BLaER1 (cell line): ENCODE measurements around the gene DNAJB12.
"Not testable (repeated sequence)": the region's sequence is repeated elsewhere in the genome, so short reads cannot be mapped to it uniquely, and the experiment has no call there.

Experiments
- H3K27ac ChIP-seq: shearing (Covaris generic); formaldehyde crosslinking; 2 replicates; pipeline ENCODE4 v1.8.1; 2022
- H3K27me3 ChIP-seq: shearing (Covaris generic); formaldehyde crosslinking; 2 replicates; pipeline ENCODE4 v1.8.1; 2022
- H3K36me3 ChIP-seq: shearing (Covaris generic); formaldehyde crosslinking; 2 replicates; pipeline ENCODE4 v1.8.1; 2022
- H3K4me1 ChIP-seq: shearing (Covaris generic); formaldehyde crosslinking; 2 replicates; pipeline ENCODE4 v1.8.1; 2022
- H3K4me2 ChIP-seq: shearing (Covaris generic); formaldehyde crosslinking; 2 replicates; pipeline ENCODE4 v1.8.1; 2022
- H3K4me3 ChIP-seq: shearing (Covaris generic); formaldehyde crosslinking; 2 replicates; pipeline ENCODE4 v1.8.1; 2022
- H3K9ac ChIP-seq: shearing (Covaris generic); formaldehyde crosslinking; 2 replicates; pipeline ENCODE4 v1.8.1; 2022
- H3K9me3 ChIP-seq: shearing (Covaris generic); formaldehyde crosslinking; 2 replicates; pipeline ENCODE4 v1.8.1; 2022
- H4K20me1 ChIP-seq: shearing (Covaris generic); formaldehyde crosslinking; 2 replicates; pipeline ENCODE4 v1.8.1; 2022
- Cebpa-rat ChIP-seq: shearing (Covaris generic); IDR thresholded peaks from 2 replicates; pipeline ENCODE4 v1.8.1; 2022

DNAJB12 gene

DNA sequence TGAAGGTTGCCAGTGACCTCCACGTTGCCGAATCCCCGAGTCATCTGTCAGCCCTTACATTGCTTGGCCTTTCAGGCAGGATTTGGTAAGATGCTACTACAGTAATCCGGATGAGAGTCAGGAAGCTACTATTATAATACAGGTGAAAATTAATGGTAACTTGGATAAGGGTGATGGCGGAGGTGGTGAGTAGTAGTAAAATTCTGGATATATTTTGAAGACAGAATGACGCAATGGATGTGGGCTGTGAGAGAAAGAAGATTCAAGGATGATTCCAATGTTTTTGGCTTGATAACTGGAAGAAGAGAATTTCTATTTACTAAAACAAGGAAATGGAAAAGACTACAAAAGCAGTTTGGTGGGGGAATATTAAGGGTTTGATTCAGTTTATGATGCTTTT lies 1.4 kb upstream of the DNAJB12 start:
- no peak overlapping the region for H3K4me3 ChIP-seq
- no peak for TF ChIP-seq Cebpa-rat

DNA sequence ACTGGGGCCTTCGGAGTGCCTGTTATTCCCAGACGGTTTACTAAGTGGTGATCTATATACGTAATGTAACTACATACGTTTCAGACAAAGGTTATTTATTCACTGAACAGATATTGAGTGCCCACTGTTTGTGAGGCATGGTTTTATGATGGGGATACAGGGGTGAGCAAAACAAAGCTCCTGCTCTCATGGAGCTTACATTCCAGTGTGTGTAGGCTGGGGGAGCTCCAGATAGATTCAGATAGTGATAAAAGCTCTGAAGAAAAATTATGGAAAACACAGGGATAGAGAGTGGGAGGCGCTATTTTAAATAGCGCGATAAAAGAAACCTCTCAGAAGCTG lies 466 bp upstream of the DNAJB12 start:
- H3K27me3 ChIP-seq = no peaks in the 10 kb centered on the region
- no peak for TF ChIP-seq Cebpa-rat
- peak overlapping the region; percentile 77 for H3K4me3 ChIP-seq
- H3K4me1 ChIP-seq = peaks cover 24% of the 10 kb centered on the region
- H3K36me3 ChIP-seq = peaks cover 32% of the 10 kb centered on the region
- H3K4me2 ChIP-seq = peak overlapping the region; percentile 95
- H4K20me1 ChIP-seq = peaks cover 41% of the 10 kb centered on the region
- H3K9me3 ChIP-seq = no peaks in the 10 kb centered on the region
- H3K9ac ChIP-seq = peak overlapping the region; percentile 97
- H3K27ac ChIP-seq = peak overlapping the region; percentile 97

More for the DNA sequence above, 1.4 kb upstream of the DNAJB12 start:
- Histone ChIP-seq H3K4me1 (peaks cover 22% of the 10 kb centered on the region), H3K4me2 (no peak overlapping the region), H3K27ac (no peak overlapping the region), H4K20me1 (peaks cover 32% of the 10 kb centered on the region), H3K27me3 (no peaks in the 10 kb centered on the region), H3K36me3 (peaks cover 23% of the 10 kb centered on the region), H3K9ac (no peak overlapping the region), H3K9me3 (no peaks in the 10 kb centered on the region)

GRCh38 chr10:72353965-72354355 lies 759 bp downstream of the DNAJB12 start:
- H4K20me1 ChIP-seq = peaks cover 54% of the 10 kb centered on the region
- H3K27me3 ChIP-seq = no peaks in the 10 kb centered on the region
- no peak for TF ChIP-seq Cebpa-rat
- peaks cover 24% of the 10 kb centered on the region for H3K4me1 ChIP-seq
- H3K9me3 ChIP-seq = no peaks in the 10 kb centered on the region
- H3K36me3 ChIP-seq = peaks cover 44% of the 10 kb centered on the region
- H3K4me2 ChIP-seq = peak overlapping the region; percentile 95
- peak overlapping the region; percentile 97 for H3K27ac ChIP-seq
- peak overlapping the region; percentile 77 for H3K4me3 ChIP-seq
- peak overlapping the region; percentile 97 for H3K9ac ChIP-seq

- Histone ChIP-seq H3K4me1 (peaks cover 24% of the 10 kb centered on the region), H3K9me3 (no peaks in the 10 kb centered on the region), H3K36me3 (peaks cover 51% of the 10 kb centered on the region), H3K27ac (peak overlapping the region; percentile 97), H3K4me2 (peak overlapping the region; percentile 95), H3K9ac (peak overlapping the region; percentile 97), H4K20me1 (peaks cover 60% of the 10 kb centered on the region), H3K27me3 (no peaks in the 10 kb centered on the region), H3K4me3 (peak overlapping the region; percentile 77)
- no peak for TF ChIP-seq Cebpa-rat
These were observed 1.4 kb downstream of the DNAJB12 start for GRCh38 chr10:72353028-72353964.

DNA sequence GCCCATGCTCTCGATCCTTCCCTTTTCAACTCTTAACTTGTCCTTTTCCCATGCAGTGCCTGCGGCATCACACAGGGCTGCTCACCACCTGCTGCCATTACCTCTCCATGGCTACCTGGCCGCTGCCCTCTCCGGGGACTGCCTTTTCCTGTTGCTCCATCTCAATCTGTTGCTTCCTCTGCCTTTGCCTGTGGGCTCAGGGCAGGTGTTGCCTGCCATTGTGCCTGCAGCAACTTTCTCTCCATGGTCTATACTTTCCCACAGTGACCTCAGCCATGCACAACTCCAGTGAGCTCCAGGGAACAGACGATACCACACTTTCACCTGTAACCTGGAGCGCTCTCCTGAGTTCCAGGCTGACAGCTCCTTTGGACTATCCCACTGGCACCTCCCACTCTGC lies 3.2 kb downstream of the DNAJB12 start:
- Histone ChIP-seq H3K4me3 (no peak overlapping the region), H3K36me3 (peaks cover 65% of the 10 kb centered on the region), H4K20me1 (peaks cover 65% of the 10 kb centered on the region), H3K4me2 (no peak overlapping the region), H3K9ac (no peak overlapping the region), H3K27me3 (no peaks in the 10 kb centered on the region), H3K27ac (no peak overlapping the region), H3K4me1 (peaks cover 26% of the 10 kb centered on the region), H3K9me3 (no peaks in the 10 kb centered on the region)
- no peak for TF ChIP-seq Cebpa-rat

- no peaks in the 10 kb centered on the region for H3K27me3 ChIP-seq
These were observed 5.3 kb downstream of the DNAJB12 start for GRCh38 chr10:72349438-72349837.

DNA sequence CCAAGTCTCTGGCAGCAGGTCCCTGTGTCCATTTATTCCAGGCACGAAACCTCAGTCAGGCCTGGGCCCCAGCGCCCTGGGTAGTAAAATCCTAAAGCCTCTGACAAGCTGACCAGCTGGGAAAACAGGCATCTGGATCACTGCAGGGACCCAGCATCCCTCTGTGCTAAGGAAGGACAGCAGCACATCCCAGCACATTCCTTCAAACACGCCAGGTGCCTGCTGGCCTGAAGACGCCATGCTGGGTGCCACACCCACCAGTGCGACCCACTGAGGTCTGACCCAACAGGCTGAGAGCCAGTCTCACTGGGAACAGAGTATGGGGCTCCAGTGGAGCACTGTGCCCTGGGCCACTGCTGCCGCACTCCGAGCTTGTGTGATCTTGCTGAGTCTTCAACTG lies 6.4 kb downstream of the DNAJB12 start:
- Histone ChIP-seq H3K4me2 (no peak overlapping the region), H3K9me3 (no peaks in the 10 kb centered on the region), H3K27ac (no peak overlapping the region), H4K20me1 (peaks cover 79% of the 10 kb centered on the region), H3K36me3 (peaks cover 82% of the 10 kb centered on the region), H3K4me1 (peaks cover 41% of the 10 kb centered on the region), H3K27me3 (no peaks in the 10 kb centered on the region), H3K4me3 (no peak overlapping the region), H3K9ac (no peak overlapping the region)
- no peak for TF ChIP-seq Cebpa-rat

More at GRCh38 chr10:72349438-72349837, 5.3 kb downstream of the DNAJB12 start:
- no peak overlapping the region for H3K9ac ChIP-seq
- H3K36me3 ChIP-seq = peaks cover 72% of the 10 kb centered on the region
- peaks cover 41% of the 10 kb centered on the region for H3K4me1 ChIP-seq
- no peak overlapping the region for H3K27ac ChIP-seq
- peaks cover 78% of the 10 kb centered on the region for H4K20me1 ChIP-seq
- no peak overlapping the region for H3K4me3 ChIP-seq
- no peak overlapping the region for H3K4me2 ChIP-seq
- no peak for TF ChIP-seq Cebpa-rat
- no peaks in the 10 kb centered on the region for H3K9me3 ChIP-seq

- not testable (repeated sequence) for H3K9me3 ChIP-seq, H3K4me2 ChIP-seq, H3K27me3 ChIP-seq, H3K27ac ChIP-seq, H3K4me3 ChIP-seq, H3K9ac ChIP-seq
- H4K20me1 ChIP-seq = peaks cover 67% of the 10 kb centered on the region
- peaks cover 30% of the 10 kb centered on the region for H3K4me1 ChIP-seq
- H3K36me3 ChIP-seq = peaks cover 82% of the 10 kb centered on the region
These were observed 8.6 kb downstream of the DNAJB12 start for GRCh38 chr10:72346117-72346516.

- no peaks in the 10 kb centered on the region for H3K9me3 ChIP-seq
- H3K9ac ChIP-seq = peak overlapping the region; percentile 48; the same call in 1 of the 2 replicates
- peaks cover 55% of the 10 kb centered on the region for H4K20me1 ChIP-seq
- no peak for TF ChIP-seq Cebpa-rat
- no peaks in the 10 kb centered on the region for H3K27me3 ChIP-seq
- peak overlapping the region; percentile 44 for H3K27ac ChIP-seq
- peaks cover 82% of the 10 kb centered on the region for H3K36me3 ChIP-seq
- peak overlapping the region; percentile 82 for H3K4me2 ChIP-seq
- H3K4me3 ChIP-seq = no peak overlapping the region
- H3K4me1 ChIP-seq = peaks cover 28% of the 10 kb centered on the region
These were observed 9.8 kb downstream of the DNAJB12 start for GRCh38 chr10:72344932-72345331.

DNA sequence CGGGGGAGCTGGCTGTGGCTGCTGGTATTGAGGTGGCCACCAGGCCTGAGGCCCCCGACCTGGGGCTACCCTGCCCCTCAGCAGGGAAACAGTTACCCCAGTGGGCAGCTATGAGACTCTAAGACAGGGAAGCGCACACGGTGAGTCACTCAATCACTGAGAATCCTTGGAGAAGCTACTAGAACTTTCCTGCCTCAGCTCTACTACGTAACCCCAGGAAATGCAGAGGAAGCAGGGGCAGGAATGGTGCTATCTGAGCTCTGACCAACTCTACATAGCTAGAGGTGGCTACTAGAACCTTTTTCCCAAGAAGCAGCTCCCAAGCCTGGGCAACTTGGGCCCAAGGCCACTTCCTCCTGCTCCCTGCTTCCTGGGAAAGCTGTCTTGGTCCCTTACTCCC lies 11.8 kb downstream of the DNAJB12 start:
- no peaks in the 10 kb centered on the region for H3K27me3 ChIP-seq
- H3K27ac ChIP-seq = no peak overlapping the region; the same call in 1 of the 2 replicates
- H3K4me2 ChIP-seq = no peak overlapping the region
- no peak overlapping the region for H3K4me3 ChIP-seq
- no peak overlapping the region for H3K9ac ChIP-seq
- no peaks in the 10 kb centered on the region for H3K9me3 ChIP-seq
- peaks cover 28% of the 10 kb centered on the region for H3K4me1 ChIP-seq
- TF ChIP-seq Cebpa-rat = no peak
- H4K20me1 ChIP-seq = peaks cover 35% of the 10 kb centered on the region
- H3K36me3 ChIP-seq = peaks cover 82% of the 10 kb centered on the region
